Measurements from ENCODE around the gene TAAR6. TPM values are rescaled to one million over a fixed set of nuclear protein-coding genes. Genes with fewer than 3 reads are reported as not detected.
"Not testable (repeated sequence)": the region's sequence is repeated elsewhere in the genome, so short reads cannot be mapped to it uniquely, and the experiment has no call there.

TAAR6 gene
- polyA plus RNA-seq, 1 donor from 2014 or later, result not detected

DNA sequence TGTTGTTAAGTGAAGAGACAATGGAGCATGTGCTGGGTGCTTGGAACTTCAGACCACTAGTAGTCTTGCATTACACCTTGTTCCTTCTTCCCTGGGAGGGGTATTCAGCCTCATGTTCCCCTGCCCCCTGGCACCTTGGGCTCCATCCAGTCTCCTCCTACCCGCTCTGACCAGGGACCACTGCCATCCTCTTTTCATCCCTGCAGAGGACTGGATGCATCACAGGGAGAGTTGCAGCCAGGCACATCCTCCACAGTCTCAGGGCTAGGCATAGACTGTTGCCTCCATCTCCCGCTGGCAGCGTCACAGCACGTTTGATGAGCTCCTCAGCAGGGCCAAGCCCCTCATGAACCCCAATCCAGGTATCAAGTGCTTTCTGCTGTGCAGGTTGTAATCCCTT, 18.9 kb upstream of the TAAR6 start:
- H3K79me2 ChIP-seq (replicated peaks; ENCODE audit: insufficient read depth, low read length), result no peaks in the 10 kb centered on the region
- no peak overlapping the region for H3K9ac ChIP-seq (ENCODE audit: low read length)
- H3K27ac ChIP-seq (ENCODE audit: low read length), result no peak overlapping the region
- H3F3A ChIP-seq (ENCODE audit: insufficient read depth, low read length, poor library complexity, severe bottlenecking), result no peaks in the 10 kb centered on the region
- H3K36me3 ChIP-seq (ENCODE audit: insufficient read depth, low read length), result no peaks in the 10 kb centered on the region
- no peak overlapping the region for H2AFZ ChIP-seq (ENCODE audit: low read depth, low read length)
- no peaks in the 10 kb centered on the region for H4K20me1 ChIP-seq (ENCODE audit: insufficient read depth)
- H3K4me2 ChIP-seq (ENCODE audit: low read length), result no peak overlapping the region
- H3K9me3 ChIP-seq (ENCODE audit: low read length), result no peaks in the 10 kb centered on the region
- no peak for TF ChIP-seq TAF1 (IDR thresholded peaks at IDR 0.05; ENCODE audit: low read depth)
- TF ChIP-seq RAD21 (conservative IDR thresholded peaks at IDR 0.05), result no peak
- TF ChIP-seq, protein P1, sequence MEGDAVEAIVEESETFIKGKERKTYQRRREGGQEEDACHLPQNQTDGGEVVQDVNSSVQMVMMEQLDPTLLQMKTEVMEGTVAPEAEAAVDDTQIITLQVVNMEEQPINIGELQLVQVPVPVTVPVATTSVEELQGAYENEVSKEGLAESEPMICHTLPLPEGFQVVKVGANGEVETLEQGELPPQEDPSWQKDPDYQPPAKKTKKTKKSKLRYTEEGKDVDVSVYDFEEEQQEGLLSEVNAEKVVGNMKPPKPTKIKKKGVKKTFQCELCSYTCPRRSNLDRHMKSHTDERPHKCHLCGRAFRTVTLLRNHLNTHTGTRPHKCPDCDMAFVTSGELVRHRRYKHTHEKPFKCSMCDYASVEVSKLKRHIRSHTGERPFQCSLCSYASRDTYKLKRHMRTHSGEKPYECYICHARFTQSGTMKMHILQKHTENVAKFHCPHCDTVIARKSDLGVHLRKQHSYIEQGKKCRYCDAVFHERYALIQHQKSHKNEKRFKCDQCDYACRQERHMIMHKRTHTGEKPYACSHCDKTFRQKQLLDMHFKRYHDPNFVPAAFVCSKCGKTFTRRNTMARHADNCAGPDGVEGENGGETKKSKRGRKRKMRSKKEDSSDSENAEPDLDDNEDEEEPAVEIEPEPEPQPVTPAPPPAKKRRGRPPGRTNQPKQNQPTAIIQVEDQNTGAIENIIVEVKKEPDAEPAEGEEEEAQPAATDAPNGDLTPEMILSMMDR (IDR thresholded peaks at IDR 0.05; ENCODE audit: poor library complexity, severe bottlenecking), result no peak
- TF ChIP-seq EZH2 (IDR thresholded peaks at IDR 0.05; ENCODE audit: borderline replicate concordance, insufficient read depth, low read length, poor library complexity, severe bottlenecking), result no peak
- no peak for TF ChIP-seq EP300 (conservative IDR thresholded peaks at IDR 0.05; ENCODE audit: poor library complexity, severe bottlenecking)
- no peak for TF ChIP-seq MXI1 (conservative IDR thresholded peaks at IDR 0.05; ENCODE audit: poor library complexity, severe bottlenecking)
- no peak for TF ChIP-seq POLR2AphosphoS5 (IDR thresholded peaks at IDR 0.05)
- TF ChIP-seq, protein P2, sequence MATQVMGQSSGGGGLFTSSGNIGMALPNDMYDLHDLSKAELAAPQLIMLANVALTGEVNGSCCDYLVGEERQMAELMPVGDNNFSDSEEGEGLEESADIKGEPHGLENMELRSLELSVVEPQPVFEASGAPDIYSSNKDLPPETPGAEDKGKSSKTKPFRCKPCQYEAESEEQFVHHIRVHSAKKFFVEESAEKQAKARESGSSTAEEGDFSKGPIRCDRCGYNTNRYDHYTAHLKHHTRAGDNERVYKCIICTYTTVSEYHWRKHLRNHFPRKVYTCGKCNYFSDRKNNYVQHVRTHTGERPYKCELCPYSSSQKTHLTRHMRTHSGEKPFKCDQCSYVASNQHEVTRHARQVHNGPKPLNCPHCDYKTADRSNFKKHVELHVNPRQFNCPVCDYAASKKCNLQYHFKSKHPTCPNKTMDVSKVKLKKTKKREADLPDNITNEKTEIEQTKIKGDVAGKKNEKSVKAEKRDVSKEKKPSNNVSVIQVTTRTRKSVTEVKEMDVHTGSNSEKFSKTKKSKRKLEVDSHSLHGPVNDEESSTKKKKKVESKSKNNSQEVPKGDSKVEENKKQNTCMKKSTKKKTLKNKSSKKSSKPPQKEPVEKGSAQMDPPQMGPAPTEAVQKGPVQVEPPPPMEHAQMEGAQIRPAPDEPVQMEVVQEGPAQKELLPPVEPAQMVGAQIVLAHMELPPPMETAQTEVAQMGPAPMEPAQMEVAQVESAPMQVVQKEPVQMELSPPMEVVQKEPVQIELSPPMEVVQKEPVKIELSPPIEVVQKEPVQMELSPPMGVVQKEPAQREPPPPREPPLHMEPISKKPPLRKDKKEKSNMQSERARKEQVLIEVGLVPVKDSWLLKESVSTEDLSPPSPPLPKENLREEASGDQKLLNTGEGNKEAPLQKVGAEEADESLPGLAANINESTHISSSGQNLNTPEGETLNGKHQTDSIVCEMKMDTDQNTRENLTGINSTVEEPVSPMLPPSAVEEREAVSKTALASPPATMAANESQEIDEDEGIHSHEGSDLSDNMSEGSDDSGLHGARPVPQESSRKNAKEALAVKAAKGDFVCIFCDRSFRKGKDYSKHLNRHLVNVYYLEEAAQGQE (IDR thresholded peaks at IDR 0.05; ENCODE audit: borderline replicate concordance), result no peak
- no peak for TF ChIP-seq SMC3 (conservative IDR thresholded peaks at IDR 0.05; ENCODE audit: poor library complexity)
- H3K27me3 ChIP-seq (ENCODE audit: insufficient read depth, low read depth, low read length), result no peaks in the 10 kb centered on the region
- no peak overlapping the region for H3K4me3 ChIP-seq (ENCODE audit: low read length)
- no peaks in the 10 kb centered on the region for H3K9me2 ChIP-seq (ENCODE audit: insufficient read depth, low read length)

DNA sequence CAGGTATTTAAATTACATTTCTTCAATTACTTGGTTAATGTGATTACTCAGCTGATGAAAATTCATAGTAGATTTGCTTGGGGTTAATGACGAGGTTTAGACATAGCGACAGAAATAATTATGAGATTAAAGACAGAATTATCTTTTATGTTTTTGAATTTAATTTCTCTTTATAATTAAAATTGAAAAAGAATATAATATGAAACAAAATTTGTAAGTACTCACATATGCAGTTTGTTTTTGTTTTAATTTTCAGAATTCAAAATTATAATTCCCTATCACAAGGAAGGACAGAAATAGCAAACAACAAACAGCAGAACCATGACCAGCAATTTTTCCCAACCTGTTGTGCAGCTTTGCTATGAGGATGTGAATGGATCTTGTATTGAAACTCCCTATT, 17.8 kb upstream of the TAAR6 start, which contains the start of gene TAAR8:
Gene TAAR8, plus strand, starts transcription at position 301 of the 400 bp plus-strand sequence. Its CDS starts 21 bp downstream, at position 322.
- H3K4me2 ChIP-seq (ENCODE audit: low read length), result no peak within 1 kb of the TSS
- no peak for TF ChIP-seq EP300 (conservative IDR thresholded peaks at IDR 0.05; ENCODE audit: poor library complexity, severe bottlenecking)
- TF ChIP-seq, protein P2 (IDR thresholded peaks at IDR 0.05; ENCODE audit: borderline replicate concordance), result no peak
- no peak for TF ChIP-seq MXI1 (conservative IDR thresholded peaks at IDR 0.05; ENCODE audit: poor library complexity, severe bottlenecking)
- TF ChIP-seq, protein P1 (IDR thresholded peaks at IDR 0.05; ENCODE audit: poor library complexity, severe bottlenecking), result no peak
- no peak for TF ChIP-seq TAF1 (IDR thresholded peaks at IDR 0.05; ENCODE audit: low read depth)
- TF ChIP-seq SMC3 (conservative IDR thresholded peaks at IDR 0.05; ENCODE audit: poor library complexity), result no peak
- TF ChIP-seq POLR2AphosphoS5 (IDR thresholded peaks at IDR 0.05), result no peak
- TF ChIP-seq RAD21 (conservative IDR thresholded peaks at IDR 0.05), result no peak
- TF ChIP-seq EZH2 (IDR thresholded peaks at IDR 0.05; ENCODE audit: borderline replicate concordance, insufficient read depth, low read length, poor library complexity, severe bottlenecking), result no peak
- H3K27ac ChIP-seq (ENCODE audit: low read length), result no peak within 1 kb of the TSS
- no peaks in the 10 kb centered on the region for H3K9me3 ChIP-seq (ENCODE audit: low read length)
- no peaks in the 10 kb centered on the region for H4K20me1 ChIP-seq (ENCODE audit: insufficient read depth)
- H2AFZ ChIP-seq (ENCODE audit: low read depth, low read length), result no peak within 1 kb of the TSS
- no peak within 1 kb of the TSS for H3K9ac ChIP-seq (ENCODE audit: low read length)
- no peak within 1 kb of the TSS for H3K4me3 ChIP-seq (ENCODE audit: low read length)
- H3F3A ChIP-seq (ENCODE audit: insufficient read depth, low read length, poor library complexity, severe bottlenecking), result no peaks in the 10 kb centered on the region
- no peaks in the 10 kb centered on the region for H3K27me3 ChIP-seq (ENCODE audit: insufficient read depth, low read depth, low read length)
- H3K79me2 ChIP-seq (replicated peaks; ENCODE audit: insufficient read depth, low read length), result no peaks in the 10 kb centered on the region
- H3K36me3 ChIP-seq (ENCODE audit: insufficient read depth, low read length), result no peaks in the 10 kb centered on the region
- H3K9me2 ChIP-seq (ENCODE audit: insufficient read depth, low read length), result no peaks in the 10 kb centered on the region

DNA sequence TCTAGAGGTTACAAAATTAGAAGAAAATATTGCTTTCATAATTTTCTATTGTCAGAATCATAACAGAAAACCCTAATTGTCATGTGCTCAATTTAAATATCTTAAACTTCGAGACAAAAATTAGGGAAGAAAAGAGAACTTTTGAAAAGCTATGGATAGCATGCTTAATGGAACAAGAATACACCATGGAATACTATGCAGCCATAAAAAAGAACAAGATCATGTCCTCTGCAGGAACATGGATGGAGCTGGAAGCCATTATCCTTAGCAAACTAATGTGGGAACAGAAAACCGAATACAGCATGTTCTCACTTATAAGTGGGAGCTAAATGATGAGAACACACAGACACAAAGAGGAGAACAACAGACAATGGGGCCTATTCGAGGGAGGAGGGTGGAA, 10.0 kb upstream of the TAAR6 start:
- not testable (repeated sequence) for H4K20me1 ChIP-seq (ENCODE audit: insufficient read depth); H3K4me2 ChIP-seq (ENCODE audit: low read length); H2AFZ ChIP-seq (ENCODE audit: low read depth, low read length); H3K9me3 ChIP-seq (ENCODE audit: low read length); H3K36me3 ChIP-seq (ENCODE audit: insufficient read depth, low read length); H3K27me3 ChIP-seq (ENCODE audit: insufficient read depth, low read depth, low read length); H3K9ac ChIP-seq (ENCODE audit: low read length); H3K27ac ChIP-seq (ENCODE audit: low read length); H3K9me2 ChIP-seq (ENCODE audit: insufficient read depth, low read length); H3K79me2 ChIP-seq (replicated peaks; ENCODE audit: insufficient read depth, low read length); H3K4me3 ChIP-seq (ENCODE audit: low read length); H3F3A ChIP-seq (ENCODE audit: insufficient read depth, low read length, poor library complexity, severe bottlenecking)

All from neural cell (in vitro differentiated cells).